IMR-90 (cell line): Measurements from ENCODE around the gene HEYL. TPM values are rescaled to one million over a fixed set of nuclear protein-coding genes. Genes with fewer than 3 reads are reported as not detected.

Experiments
- ATAC-seq: fragments of 200-7000 bp; cut with Tn5 transposase; 2 replicates; pipeline ENCODE4 v1.9.1; 2020; ENCODE audit warnings: low read depth, mild to moderate bottlenecking, moderate library complexity
- BruUV-seq: library from RNA; stranded (reverse); fragments of 400-500 nt; replicated peaks from 2 replicates; lab custom pipeline; 2021; lab: Mats Ljungman, UMichigan
- CTCF ChIA-PET: fragments of 300-600 bp; formaldehyde crosslinking; extraction: SDS; loops from one replicate; lab custom pipeline; 2021; ENCODE audit warnings: antibody characterized with exemption; lab: Yijun Ruan, JAX
- POLR2A ChIA-PET: fragments of 300-600 bp; sonication (Branson Sonifier 250); formaldehyde crosslinking; loops from one replicate; lab custom pipeline; 2022; ENCODE audit warnings: antibody characterized with exemption; ENCODE audit not compliant: unreplicated experiment; lab: Charles Lee
- DNase-seq: peaks from one replicate; pipeline ENCODE4 v3.0.0; 2013
- H2AFZ ChIP-seq: replicated peaks from 2 replicates; pipeline ENCODE3; 2013; ENCODE audit warnings: low read length, mild to moderate bottlenecking; ENCODE audit not compliant: poor library complexity
- H2AK5ac ChIP-seq: 2 replicates; pipeline ENCODE4 v1.6.1; 2013; ENCODE audit warnings: low read depth, low read length, inconsistent platforms
- H2AK9ac ChIP-seq: replicated peaks from 2 replicates; pipeline ENCODE3; 2013; ENCODE audit warnings: mild to moderate bottlenecking, low read depth, low read length, moderate library complexity; ENCODE audit not compliant: poor library complexity
- H2BK120ac ChIP-seq: 2 replicates; pipeline ENCODE4 v1.6.1; 2013; ENCODE audit warnings: low read depth, low read length, inconsistent platforms
- H2BK15ac ChIP-seq: 3 replicates; pipeline ENCODE4 v1.6.1; 2013; ENCODE audit warnings: low read depth, low read length, inconsistent platforms
- H2BK20ac ChIP-seq: 2 replicates; pipeline ENCODE4 v1.6.1; 2013; ENCODE audit warnings: low read depth, mild to moderate bottlenecking, inconsistent platforms, low read length, moderate library complexity
- H2BK5ac ChIP-seq: 2 replicates; pipeline ENCODE4 v1.6.1; 2013; ENCODE audit warnings: mild to moderate bottlenecking, low read depth, low read length, inconsistent platforms; ENCODE audit not compliant: poor library complexity, severe bottlenecking
- H3K14ac ChIP-seq: replicated peaks from 2 replicates; pipeline ENCODE4 v1.6.1; 2013; ENCODE audit warnings: low read depth, low read length, inconsistent platforms
- H3K18ac ChIP-seq: 2 replicates; pipeline ENCODE4 v1.6.1; 2013; ENCODE audit warnings: low read depth, low read length, control low read depth
- H3K23ac ChIP-seq: 2 replicates; pipeline ENCODE4 v1.6.1; 2013; ENCODE audit warnings: low read depth, low read length, inconsistent platforms
- H3K27ac ChIP-seq: 2 replicates; pipeline ENCODE4 v1.5.1; 2013; ENCODE audit warnings: mild to moderate bottlenecking, control low read depth, low read length; ENCODE audit not compliant: insufficient read depth
- H3K27me3 ChIP-seq: 2 replicates; pipeline ENCODE4 v1.6.1; 2013; ENCODE audit warnings: low read length; ENCODE audit not compliant: control insufficient read depth, insufficient read depth
- H3K36me3 ChIP-seq: 2 replicates; pipeline ENCODE4 v1.6.1; 2013; ENCODE audit warnings: low read length, mixed read lengths; ENCODE audit not compliant: control insufficient read depth, insufficient read depth
- H3K4ac ChIP-seq: 2 replicates; pipeline ENCODE4 v1.6.1; 2013; ENCODE audit warnings: low read depth, low read length, inconsistent platforms
- H3K4me1 ChIP-seq: 2 replicates; pipeline ENCODE4 v1.6.1; 2013; ENCODE audit warnings: low read length, mixed read lengths; ENCODE audit not compliant: control insufficient read depth, insufficient read depth
- H3K4me2 ChIP-seq: 2 replicates; pipeline ENCODE4 v1.6.1; 2013; ENCODE audit warnings: low read depth, mild to moderate bottlenecking, control low read depth, low read length, moderate library complexity
- H3K4me3 ChIP-seq: 2 replicates; pipeline ENCODE4 v1.5.1; 2013; ENCODE audit warnings: low read depth, mild to moderate bottlenecking, control low read depth, low read length, moderate library complexity; ENCODE audit not compliant: insufficient read depth
- H3K56ac ChIP-seq: 2 replicates; pipeline ENCODE4 v1.6.1; 2013; ENCODE audit warnings: low read length, inconsistent platforms; ENCODE audit not compliant: insufficient read depth; ENCODE audit errors: extremely low read depth
- H3K79me1 ChIP-seq, 2 experiments: 2 replicates each; pipeline ENCODE4 v1.6.1; 2013; ENCODE audit warnings: low read length in 2 of 2, inconsistent platforms in 1 of 2, low read depth in 1 of 2
- H3K9ac ChIP-seq: 2 replicates; pipeline ENCODE4 v1.6.1; 2013; ENCODE audit warnings: low read depth, low read length, control low read depth
- H3K9me1 ChIP-seq: 2 replicates; pipeline ENCODE4 v1.6.1; 2013; ENCODE audit warnings: low read length, inconsistent platforms; ENCODE audit not compliant: insufficient read depth
- H3K9me3 ChIP-seq: 2 replicates; pipeline ENCODE4 v1.6.1; 2013; ENCODE audit warnings: low read length; ENCODE audit not compliant: control insufficient read depth, insufficient read depth
- H4K20me1 ChIP-seq: 2 replicates; pipeline ENCODE4 v1.6.1; 2013; ENCODE audit warnings: low read length, inconsistent platforms; ENCODE audit not compliant: insufficient read depth
- H4K5ac ChIP-seq: 2 replicates; pipeline ENCODE4 v1.6.1; 2013; ENCODE audit warnings: mild to moderate bottlenecking, low read depth, low read length, control low read depth
- H4K8ac ChIP-seq, 2 experiments: 2 replicates each; pipeline ENCODE4 v1.6.1; 2013; ENCODE audit warnings: low read depth in 2 of 2, low read length in 2 of 2, control low read depth in 1 of 2, inconsistent platforms in 1 of 2
- H4K91ac ChIP-seq: 2 replicates; pipeline ENCODE4 v1.6.1; 2013; ENCODE audit warnings: low read depth, low read length, inconsistent platforms; ENCODE audit not compliant: insufficient read depth
- BHLHE40 ChIP-seq: fragments of 150-350 bp; IDR thresholded peaks from 2 replicates; pipeline ENCODE4 v1.6.1; 2016; ENCODE audit warnings: mild to moderate bottlenecking, low read depth, low read length
- CHD1 ChIP-seq: IDR thresholded peaks from 2 replicates; pipeline ENCODE4 v1.6.1; 2012; ENCODE audit warnings: low read depth, low read length, improper control_type of control experiment
- ELK1 ChIP-seq: fragments of 150-350 bp; IDR thresholded peaks from 2 replicates; pipeline ENCODE4 v1.6.1; 2016; ENCODE audit warnings: low read depth, mild to moderate bottlenecking, low read length, moderate library complexity, borderline replicate concordance
- FOS ChIP-seq: fragments of 150-350 bp; IDR thresholded peaks from 2 replicates; pipeline ENCODE4 v1.6.1; 2016; ENCODE audit warnings: low read depth, low read length
- MAZ ChIP-seq: IDR thresholded peaks from 2 replicates; pipeline ENCODE4 v1.6.1; 2012; ENCODE audit warnings: low read depth, mild to moderate bottlenecking, low read length, improper control_type of control experiment, moderate library complexity, borderline replicate concordance
- POLR2A ChIP-seq: IDR thresholded peaks from 2 replicates; pipeline ENCODE4 v1.6.1; 2012; ENCODE audit warnings: mild to moderate bottlenecking, low read depth, low read length
- RAD21 ChIP-seq: IDR thresholded peaks from 2 replicates; pipeline ENCODE4 v1.6.1; 2012; ENCODE audit warnings: low read length, improper control_type of control experiment
- RFX5 ChIP-seq: IDR thresholded peaks from 2 replicates; pipeline ENCODE4 v1.8.0; 2012; ENCODE audit warnings: low read depth, mild to moderate bottlenecking, low read length, moderate library complexity
- SMC3 ChIP-seq: fragments of 150-350 bp; IDR thresholded peaks from 2 replicates; pipeline ENCODE4 v1.6.1; 2016; ENCODE audit warnings: low read depth, mild to moderate bottlenecking, antibody characterized with exemption, low read length, moderate library complexity
- WGBS, 2 experiments: methylation state at CpG; one replicate each; pipeline versions ENCODE4 v1.1.5 to v1.1.7; 2013; ENCODE audit warnings: missing lambda C conversion rate in 2 of 2; ENCODE audit not compliant: insufficient read length in 1 of 2; ENCODE audit errors: extremely low coverage in 2 of 2; 5-methylcytosine and 5-hydroxymethylcytosine counted together
- dilution Hi-C: fragments of 300-500 bp; cut with HindIII; formaldehyde crosslinking; loops from one replicate; pipeline ENCODE4 v1.14.3; 2018; ENCODE audit warnings: low sequenced_read_pairs; ENCODE audit not compliant: unreplicated experiment
- in situ Hi-C: fragments of 300-500 bp; cut with MboI; formaldehyde crosslinking; loops from 3 replicates; pipeline ENCODE4 v1.14.3; 2019; ENCODE audit warnings: low sequenced_read_pairs, inconsistent platforms, mixed read lengths
- intact Hi-C: fragments of 100-400 bp; cut with micrococcal nuclease; formaldehyde crosslinking; loops from 2 replicates; pipeline ENCODE4 v1.10.0; 2022
- polyA plus RNA-seq, 3 experiments: library from polyadenylated mRNA; depleted of rRNA; stranded (reverse); fragments of >200 nt; gene quantifications; 2 replicates each; pipeline ENCODE4 v1.2.3, GENCODE V29; 2012; ENCODE audit warnings: low replicate concordance in 1 of 3
- total RNA-seq: library from RNA; depleted of rRNA; stranded (reverse); fragments of >200 nt; gene quantifications from 2 replicates; pipeline ENCODE4 v1.2.3, GENCODE V29; 2012

HEYL gene
- total and polyA plus RNA-seq, 2 of the 4 experiments (the other 2 are of a cell fraction), result 0.02 TPM; not detected in 1

- Histone ChIP-seq H2BK20ac (0 out of 2 replicates have a peak overlapping the region, but pooled peaks have one; percentile 38), H4K91ac (no peak overlapping the region), H2AK9ac (no peak overlapping the region), H3K56ac (no peak overlapping the region), H3K36me3 (no peaks in the 10 kb centered on the region), H3K27me3 (peaks cover 18% of the 10 kb centered on the region), H3K79me1 (no peaks in the 10 kb centered on the region), H2BK5ac (no peak overlapping the region), H3K4me3 (no peak overlapping the region), H3K27ac (no peak overlapping the region), H3K18ac (no peak overlapping the region), H3K14ac (no peak overlapping the region), H3K23ac (no peak overlapping the region), H4K8ac (no peak overlapping the region), H2AFZ (no peak overlapping the region), H3K9me3 (no peaks in the 10 kb centered on the region; the same call in 1 of the 2 replicates), H2BK15ac (peak overlapping the region; percentile 21; the same call in 1 of the 3 replicates), H3K4me1 (peaks cover 13% of the 10 kb centered on the region), H3K9ac (no peak overlapping the region), H4K5ac (no peak overlapping the region), H3K4me2 (no peak overlapping the region), H4K20me1 (no peaks in the 10 kb centered on the region), H2AK5ac (peak overlapping the region; percentile 18; the same call in 1 of the 2 replicates), H3K9me1 (0 out of 2 replicates have a peak, but pooled peaks cover 7% of the 10 kb centered on the region), H2BK120ac (peak overlapping the region; percentile 3; the same call in 1 of the 2 replicates), H3K4ac (no peak overlapping the region)
- TF ChIP-seq RFX5 (no peak), FOS (no peak), MAZ (no peak), SMC3 (no peak), RAD21 (no peak), ELK1 (no peak), POLR2A (no peak), CHD1 (no peak), BHLHE40 (no peak)
- ATAC-seq (no peak), DNase-seq (no peak)
- BruUV-seq, result no TSS peak
- CTCF ChIA-PET, result interaction anchor here (1.6 kb wide), 1 partner anchor 15 kb away, joined by 4 read pairs; no protein-coding TSS in a partner anchor
- intact Hi-C loops (no loop called here), dilution Hi-C loops (no loop called here), in situ Hi-C loops (no loop called here)
- POLR2A ChIA-PET, result no interaction called here
- WGBS, 2 experiments, result no CpG with 5 or more reads among the region's 3 CpGs
These were observed 4.3 kb upstream of the HEYL start for GRCh38 chr1:39643705-39644104.
